Germinal center (tissue), 1 donor: ENCODE measurements around the gene CCM2.

ENCODE experiments used
- DNase-seq: peaks from one replicate; pipeline ENCODE4 v3.0.0; 2012; ENCODE audit warnings: mixed read lengths, low spot score

Gene CCM2

DNA sequence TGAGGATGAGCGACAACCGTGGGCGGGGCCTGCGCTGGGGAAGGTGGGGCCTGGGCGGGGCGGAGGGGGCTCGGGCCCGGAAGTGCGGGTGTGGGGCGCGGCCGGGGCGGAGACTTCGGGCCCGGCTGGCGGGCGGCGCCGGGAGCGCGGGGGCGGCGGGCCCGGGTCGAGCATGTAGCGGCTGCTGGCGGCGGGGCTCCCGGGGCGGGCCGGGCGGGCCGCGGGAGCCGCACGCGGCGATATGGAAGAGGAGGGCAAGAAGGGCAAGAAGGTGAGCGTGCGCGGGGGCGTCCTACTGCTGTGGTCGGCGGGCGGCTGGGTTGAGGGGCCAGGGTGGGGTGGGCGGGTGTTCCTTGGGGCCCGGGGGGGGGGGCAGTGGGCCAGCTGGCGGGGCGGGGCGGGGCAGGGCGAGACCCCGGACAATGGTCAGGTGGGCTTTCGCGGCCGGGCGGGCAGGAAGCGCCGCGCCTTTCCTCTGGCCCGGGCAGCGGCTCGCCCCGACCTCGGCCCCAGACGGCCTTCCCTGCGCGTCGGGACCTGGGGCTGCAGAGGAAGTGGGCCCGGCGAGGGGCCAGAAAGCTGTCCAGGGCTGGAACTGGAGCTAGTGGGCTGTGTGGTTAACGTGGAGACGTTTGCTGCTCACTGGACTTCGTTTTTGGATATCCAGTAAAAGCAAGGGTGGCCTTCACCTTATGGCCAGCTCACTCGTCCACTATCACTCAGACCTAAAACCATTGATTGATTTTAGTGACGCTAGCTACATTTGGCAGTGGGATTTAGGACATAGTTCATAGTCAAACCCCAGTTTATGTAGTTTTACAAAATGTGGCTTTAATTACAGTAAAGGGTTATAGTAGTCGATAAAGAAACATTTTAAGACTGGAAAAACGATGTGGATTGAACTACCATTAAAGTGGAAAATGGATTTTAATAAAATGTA lies at the start of gene CCM2:
Gene CCM2, plus strand, starts transcription at position 109 of the 940 bp plus-strand sequence. Its CDS starts 133 bp downstream, at position 242.
- peak; percentile 18 for DNase-seq

DNA sequence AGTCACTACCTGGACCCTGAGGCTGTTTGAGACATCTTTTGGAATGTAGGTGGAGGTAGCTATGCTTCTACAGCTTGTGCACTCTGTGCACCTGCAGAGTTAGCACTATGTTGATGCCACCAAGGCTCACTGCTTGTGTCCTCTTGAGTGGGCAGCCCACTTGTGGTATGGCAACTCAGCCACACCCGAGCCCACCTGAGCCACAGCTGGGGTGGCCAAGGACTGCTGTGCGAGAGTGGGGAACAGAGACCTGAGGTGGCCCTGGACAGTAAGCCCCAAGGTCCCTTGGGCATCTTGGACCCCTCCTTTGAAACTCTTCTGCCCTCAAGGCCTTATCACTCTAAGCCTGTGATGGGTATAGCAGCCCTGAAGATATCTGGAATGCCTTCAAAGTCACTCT lies 46.8 kb upstream of the CCM2 start:
- no peak for DNase-seq

DNA sequence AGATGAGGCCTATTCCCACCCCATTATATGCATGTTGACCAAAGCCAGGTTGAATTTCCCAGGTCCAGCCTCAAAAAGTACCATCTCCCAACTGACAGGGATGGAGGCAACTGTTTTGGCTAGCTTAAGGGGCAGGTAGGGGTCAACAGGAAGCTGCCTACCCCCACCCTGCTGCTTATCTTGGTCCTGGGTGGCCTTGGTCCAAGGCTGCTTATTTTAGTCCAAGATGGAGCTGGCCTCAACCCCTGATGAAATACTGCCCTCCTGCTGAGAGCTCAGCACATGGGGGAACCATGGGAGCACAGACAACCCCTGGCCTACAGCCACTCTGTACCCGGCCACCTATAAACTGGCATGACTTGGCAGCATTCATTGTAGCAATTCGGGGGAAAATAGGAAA lies 44.3 kb upstream of the CCM2 start:
- no peak for DNase-seq

DNA sequence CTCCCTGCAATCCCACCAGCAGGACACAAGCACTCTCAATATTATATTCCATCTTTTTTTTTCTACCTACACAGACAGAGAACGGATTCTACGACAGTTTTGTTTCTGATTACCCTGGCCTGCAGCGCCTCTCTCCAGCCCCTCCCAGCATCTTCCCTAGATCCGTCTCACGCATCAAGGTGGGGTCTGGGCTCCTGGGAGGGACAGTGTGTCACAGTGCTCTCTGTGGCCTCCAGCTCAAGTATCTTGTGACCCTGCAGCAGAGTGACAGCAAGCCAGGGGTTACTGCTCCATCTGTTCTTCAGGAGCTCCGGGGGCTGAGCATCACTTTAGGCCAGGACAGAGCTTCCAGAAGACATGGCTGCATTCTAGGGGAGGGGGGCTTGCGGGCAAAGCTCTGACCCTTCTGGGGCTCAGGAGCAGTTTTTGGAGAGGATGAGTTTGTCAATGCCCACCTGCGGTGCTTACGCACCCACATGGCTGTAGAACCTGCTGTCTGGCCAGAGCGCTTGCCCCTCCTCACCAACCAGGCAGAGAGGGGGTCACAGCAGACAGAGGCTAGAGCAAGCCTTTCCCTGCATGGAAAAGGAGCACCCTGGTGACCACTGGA lies 43.7 kb upstream of the CCM2 start:
- no peak for DNase-seq

GRCh38 chr7:44958645-44959344 lies 41.2 kb upstream of the CCM2 start:
- no peak for DNase-seq

DNA sequence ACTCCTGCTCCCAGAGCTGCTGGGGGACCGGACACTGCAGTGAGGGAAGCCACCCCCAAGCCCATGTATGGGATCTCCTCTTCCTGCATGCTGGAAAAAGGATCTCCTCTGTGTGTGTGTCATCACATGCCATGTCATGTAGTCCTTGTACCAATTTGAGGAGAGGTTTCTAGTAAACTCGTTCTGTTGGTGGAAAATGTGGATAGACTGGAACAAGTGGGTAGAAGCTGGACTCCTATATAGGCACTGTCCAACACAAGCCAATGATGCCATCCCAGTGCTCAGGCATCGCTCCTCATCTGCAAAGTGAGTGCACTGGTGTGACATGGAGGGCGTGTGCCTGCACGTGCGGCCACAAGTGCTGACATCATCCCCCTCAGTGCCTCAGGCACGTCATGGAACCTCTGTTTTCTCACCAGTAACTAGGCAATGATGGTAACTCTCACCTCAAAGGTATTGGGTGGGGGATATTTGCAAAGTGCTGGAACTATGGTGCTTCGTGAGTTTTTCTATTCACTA lies 40.5 kb upstream of the CCM2 start:
- no peak for DNase-seq

DNA sequence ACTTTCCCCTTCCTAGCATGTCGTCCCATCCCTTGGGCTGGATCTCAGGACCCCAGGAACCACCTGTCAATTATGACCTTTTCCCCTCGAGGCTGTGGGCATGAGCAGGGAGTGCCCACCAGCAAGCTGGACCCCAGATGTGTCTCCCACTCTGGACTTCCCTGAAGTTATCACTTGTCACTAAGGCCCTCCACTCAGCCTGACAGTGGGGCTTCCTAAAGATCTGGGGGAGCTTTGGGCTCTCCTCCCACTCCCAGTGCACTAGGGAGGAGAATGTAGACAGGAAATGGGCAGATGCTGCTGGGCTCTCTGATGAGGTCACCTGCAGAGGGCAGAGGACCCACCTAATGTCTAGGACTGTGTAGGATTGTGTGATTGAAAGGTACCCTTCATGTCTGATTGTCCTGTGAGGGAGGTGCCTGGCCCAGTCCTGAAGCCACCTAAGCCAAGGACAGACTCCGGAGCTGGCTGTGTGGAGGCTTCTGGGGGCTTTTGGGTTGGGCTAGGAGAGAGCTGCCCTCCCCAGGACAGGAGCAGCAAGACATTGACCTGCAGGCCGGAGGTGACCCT lies 39.9 kb upstream of the CCM2 start:
- DNase-seq = no peak

GRCh38 chr7:44961844-44962482 lies 38.0 kb upstream of the CCM2 start:
- DNase-seq = no peak

DNA sequence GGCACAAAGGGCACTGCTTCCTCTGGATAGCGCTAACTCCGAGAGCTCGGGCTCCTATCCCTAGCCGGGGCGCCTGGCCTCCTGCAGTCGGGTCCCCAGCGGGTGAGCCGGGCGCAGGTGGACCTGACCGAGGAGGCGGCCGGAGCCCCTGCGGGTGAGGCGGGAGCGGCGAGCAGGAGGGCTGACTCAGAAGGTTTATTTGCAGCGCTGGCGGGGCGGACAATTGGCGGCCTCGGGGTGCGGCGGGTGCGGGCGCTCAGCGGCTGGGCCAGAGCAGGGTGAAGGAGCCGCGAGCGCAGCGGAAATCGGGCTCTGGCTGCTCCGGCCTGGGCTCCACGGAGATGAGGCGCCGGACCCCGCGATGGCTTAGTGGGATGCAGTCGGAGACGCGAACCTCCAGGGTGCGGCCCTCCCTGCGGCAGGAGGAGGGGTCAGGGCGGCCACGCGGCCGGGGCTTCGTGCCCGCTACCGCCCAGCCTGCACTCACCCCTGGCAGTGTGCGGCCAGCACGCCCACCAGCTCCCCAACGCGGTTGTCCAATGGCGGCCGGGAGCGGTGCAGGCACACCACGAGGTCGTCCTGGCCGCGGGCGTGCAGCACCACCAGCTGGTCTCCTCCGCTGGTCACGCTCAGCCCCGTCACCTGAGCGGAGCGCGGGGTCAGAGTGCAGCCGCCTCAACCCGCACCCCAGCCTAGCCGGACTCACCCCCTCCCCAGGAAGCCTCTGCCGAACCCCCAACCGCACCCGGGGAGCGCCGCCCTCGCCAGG lies 37.3 kb upstream of the CCM2 start:
- no peak for DNase-seq

DNA sequence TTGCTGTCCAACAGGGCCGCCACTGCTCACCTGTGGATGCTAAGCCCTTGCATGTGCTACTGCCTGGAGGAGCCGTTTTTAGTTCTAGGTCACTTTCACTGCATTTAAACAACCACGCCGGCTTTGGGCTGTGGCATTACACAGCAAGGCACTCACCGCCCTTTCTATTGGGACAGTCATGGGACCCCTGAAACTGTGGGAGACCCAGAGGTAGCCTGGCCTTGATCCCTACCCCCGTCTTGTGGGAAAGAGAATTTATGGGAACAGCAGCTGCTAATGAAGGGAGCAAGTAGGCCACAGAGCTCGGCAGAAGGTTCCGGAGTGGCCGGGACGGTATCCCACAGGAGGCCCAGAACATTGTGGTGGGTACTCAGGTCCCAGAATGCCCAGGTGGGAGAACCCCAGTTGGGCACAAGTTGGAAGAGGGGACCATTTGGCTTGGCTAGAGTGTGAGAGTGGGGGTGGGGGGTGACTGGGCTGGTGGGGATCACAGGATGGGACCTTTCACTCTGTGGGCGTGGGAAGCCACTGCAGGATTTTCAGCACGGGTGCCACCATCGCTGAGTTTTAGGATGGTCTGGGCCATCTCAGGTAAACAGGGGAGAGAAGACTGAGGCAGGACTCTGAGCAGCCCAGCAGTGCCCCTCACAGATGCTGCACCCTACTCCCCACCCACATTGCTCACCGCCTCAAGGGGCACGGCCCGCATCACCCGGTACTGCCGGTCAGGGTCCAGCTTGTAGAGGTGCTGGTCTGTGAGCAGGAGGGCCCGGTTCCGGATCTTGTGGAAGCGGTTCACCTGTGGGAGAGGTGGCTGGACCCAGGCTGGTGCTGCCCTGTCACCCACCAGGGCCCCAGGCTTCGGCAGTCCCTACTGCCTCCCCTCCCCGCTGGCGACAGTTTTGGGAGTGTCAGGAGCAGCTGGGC lies 36.4 kb upstream of the CCM2 start:
- DNase-seq = no peak

DNA sequence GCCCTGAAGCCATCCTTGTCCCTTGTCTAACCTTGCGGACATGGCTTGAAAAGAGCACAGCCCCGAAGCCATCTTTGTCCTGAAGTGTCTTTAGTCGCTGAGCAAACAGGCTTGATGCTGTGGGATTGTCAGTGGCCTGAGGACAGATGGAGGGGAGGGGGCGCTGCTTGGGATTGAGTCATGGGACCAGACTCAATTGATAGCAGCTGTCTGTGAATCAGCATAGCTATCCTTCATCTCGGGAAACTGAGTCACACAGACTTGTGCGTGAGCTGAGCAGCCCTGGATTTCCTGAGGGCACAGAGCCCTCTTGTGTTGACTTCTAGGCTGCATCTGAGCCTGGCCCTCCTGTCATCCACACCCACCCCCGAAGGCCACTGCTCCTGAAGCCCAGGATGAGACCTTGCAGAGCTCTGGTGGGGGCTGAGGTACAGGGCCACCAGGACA lies 35.6 kb upstream of the CCM2 start:
- DNase-seq = no peak

DNA sequence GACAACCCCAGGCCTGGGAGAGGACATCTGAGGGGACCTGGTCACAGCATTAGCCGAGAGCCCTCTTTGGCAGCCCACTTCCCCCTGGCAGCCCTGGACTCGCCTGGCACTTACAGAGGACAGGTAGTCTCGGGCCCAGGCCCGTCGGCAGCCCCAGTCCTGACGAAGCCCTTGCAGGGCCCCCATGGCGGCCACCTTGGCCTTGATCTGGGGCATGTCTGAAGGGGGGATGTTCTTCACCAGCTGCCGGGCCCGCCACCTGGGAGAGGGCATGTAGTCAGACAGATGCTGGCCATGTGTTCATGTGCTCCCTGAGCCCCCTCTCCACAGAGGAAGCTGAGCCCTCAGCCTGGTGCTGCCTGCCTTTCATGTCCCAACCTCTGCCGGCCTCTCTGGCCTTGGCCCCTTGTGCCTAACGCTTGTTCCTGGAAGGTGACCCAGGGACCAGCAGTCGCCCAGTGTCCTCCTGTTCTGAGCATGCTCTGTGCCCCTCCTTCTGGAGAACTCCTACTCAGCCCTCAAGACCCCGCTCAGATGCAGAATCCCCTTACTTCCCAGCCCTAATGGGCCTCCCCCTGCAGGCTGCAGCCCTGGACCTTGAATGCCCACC lies 35.1 kb upstream of the CCM2 start:
- DNase-seq = no peak

- no peak for DNase-seq
Observed at GRCh38 chr7:44965441-44965903, 34.5 kb upstream of the CCM2 start.

GRCh38 chr7:44965937-44966730 lies 33.9 kb upstream of the CCM2 start:
- no peak for DNase-seq

GRCh38 chr7:44966731-44967538 lies 33.1 kb upstream of the CCM2 start:
- DNase-seq = no peak

- no peak for DNase-seq
Observed at GRCh38 chr7:44967571-44968446, 32.2 kb upstream of the CCM2 start.
